Activated T-cell treated with anti-CD3 and anti-CD28 coated beads for 48 hours (primary cell): Measurements from ENCODE around the gene JPH4.

Experiments
- DNase-seq: peaks from one replicate; pipeline ENCODE4 v3.0.0-alpha.2; 2020; ENCODE audit warnings: low read depth

Gene JPH4

GRCh38 chr14:23524954-23525353 is 53.6 kb downstream of the JPH4 start:
- DNase-seq = no peak

- DNase-seq = no peak
These were observed 55.2 kb downstream of the JPH4 start for GRCh38 chr14:23523229-23524016.

GRCh38 chr14:23522643-23523198 is 55.9 kb downstream of the JPH4 start:
- DNase-seq = no peak

GRCh38 chr14:23521785-23522640 is 56.6 kb downstream of the JPH4 start:
- DNase-seq = no peak

- no peak for DNase-seq
These were observed 57.6 kb downstream of the JPH4 start for GRCh38 chr14:23520899-23521533.

- DNase-seq = no peak
These were observed 59.9 kb downstream of the JPH4 start for GRCh38 chr14:23518709-23519108.
